ENCODE results near the gene MGRN1. TPM values are rescaled to one million over a fixed set of nuclear protein-coding genes. Genes with fewer than 3 reads are reported as not detected.
A peak's percentile ranks its signal among the peaks of the same experiment; 100 is the strongest.

Gene MGRN1
- total RNA-seq, 1 donor = 34.3 TPM

GRCh38 chr16:4678596-4678995 lies 54.0 kb downstream of the MGRN1 start:
- no peak overlapping the region for H3K4me3 ChIP-seq (ENCODE audit: low read depth, low read length)
- no peak for TF ChIP-seq CTCF (IDR thresholded peaks at IDR 0.05; ENCODE audit: insufficient read depth, low read length)
- no peak for DNase-seq (ENCODE audit: low read depth)

- H3K4me3 ChIP-seq (ENCODE audit: low read depth, low read length) = peak overlapping the region; percentile 66
These were observed 54.7 kb downstream of the MGRN1 start for GRCh38 chr16:4679156-4679849.

GRCh38 chr16:4679850-4680636 lies 55.4 kb downstream of the MGRN1 start:
- peak overlapping the region; percentile 66 for H3K4me3 ChIP-seq (ENCODE audit: low read depth, low read length)
- DNase-seq (ENCODE audit: low read depth) = peak; percentile 92
- TF ChIP-seq CTCF (IDR thresholded peaks at IDR 0.05; ENCODE audit: insufficient read depth, low read length) = no peak

More at GRCh38 chr16:4679156-4679849, 54.7 kb downstream of the MGRN1 start:
- DNase-seq (ENCODE audit: low read depth) = no peak
- TF ChIP-seq CTCF (IDR thresholded peaks at IDR 0.05; ENCODE audit: insufficient read depth, low read length) = no peak

GRCh38 chr16:4680673-4681470 lies 56.2 kb downstream of the MGRN1 start:
- H3K4me3 ChIP-seq (ENCODE audit: low read depth, low read length) = peak overlapping the region; percentile 66
- TF ChIP-seq CTCF (IDR thresholded peaks at IDR 0.05; ENCODE audit: insufficient read depth, low read length) = no peak
- no peak for DNase-seq (ENCODE audit: low read depth)

GRCh38 chr16:4681471-4682083 lies 57.0 kb downstream of the MGRN1 start:
- no peak overlapping the region for H3K4me3 ChIP-seq (ENCODE audit: low read depth, low read length)
- no peak for TF ChIP-seq CTCF (IDR thresholded peaks at IDR 0.05; ENCODE audit: insufficient read depth, low read length)
- DNase-seq (ENCODE audit: low read depth) = no peak

GRCh38 chr16:4682084-4682591 lies 57.5 kb downstream of the MGRN1 start:
- no peak for TF ChIP-seq CTCF (IDR thresholded peaks at IDR 0.05; ENCODE audit: insufficient read depth, low read length)
- no peak for DNase-seq (ENCODE audit: low read depth)
- no peak overlapping the region for H3K4me3 ChIP-seq (ENCODE audit: low read depth, low read length)

Measured in fibroblast of the aortic adventitia (primary cell).